ENCODE measurements around the gene UBAP1L. TPM values are rescaled to one million over a fixed set of nuclear protein-coding genes. Genes with fewer than 3 reads are reported as not detected.

The UBAP1L gene
- total and polyA plus RNA-seq, 8 donors, result 2.7 to 12.4 (median 9.4) TPM

DNA sequence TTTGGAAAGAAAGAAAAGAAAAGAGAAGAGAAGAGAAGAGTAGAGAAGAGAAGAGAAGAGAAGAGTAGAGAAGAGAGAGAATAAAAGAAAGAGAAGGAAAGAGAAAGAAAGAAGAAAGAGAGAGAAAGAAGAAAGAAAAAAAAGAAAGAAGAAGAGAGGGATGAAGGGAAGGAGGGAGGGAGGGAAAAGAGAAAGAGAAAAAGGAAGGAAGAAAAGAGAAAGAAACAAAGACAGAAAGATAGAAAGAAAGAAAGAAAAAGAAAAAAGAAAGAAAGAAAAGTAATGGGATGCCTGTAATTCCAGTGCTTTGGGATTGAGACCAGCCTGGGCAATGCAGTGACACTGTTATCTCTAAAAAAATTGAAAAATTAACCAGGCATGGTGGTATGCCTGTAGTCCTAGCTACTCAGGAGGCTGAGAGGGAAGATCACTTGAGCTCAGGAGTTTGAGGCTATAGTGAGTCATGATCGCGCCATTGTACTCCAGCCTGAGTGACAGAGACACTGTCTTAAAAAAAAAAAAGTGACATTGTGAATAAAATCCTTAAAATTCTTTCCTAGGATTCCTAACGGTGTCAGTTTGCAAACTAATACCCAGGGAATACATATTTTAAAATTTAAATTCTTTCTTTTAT is 48.9 kb downstream of the UBAP1L start:
- H3K36me3 ChIP-seq, result no peaks in the 10 kb centered on the region
- no peak for ATAC-seq
- peak overlapping the region; percentile 28 to 37 for H3K4me3 ChIP-seq
- H3K4me1 ChIP-seq, result peaks cover 11 to 23% of the 10 kb centered on the region in 2 donors
- no peaks in the 10 kb centered on the region for H3K9me3 ChIP-seq
- peaks cover 6 to 44% of the 10 kb centered on the region in 2 donors for H3K27me3 ChIP-seq
- H3K27ac ChIP-seq, result peak overlapping the region; percentile 37 to 89
- intact Hi-C loops (cut with DNase I), result no loop called here
- no peak for DNase-seq
- TF ChIP-seq, protein P1, sequence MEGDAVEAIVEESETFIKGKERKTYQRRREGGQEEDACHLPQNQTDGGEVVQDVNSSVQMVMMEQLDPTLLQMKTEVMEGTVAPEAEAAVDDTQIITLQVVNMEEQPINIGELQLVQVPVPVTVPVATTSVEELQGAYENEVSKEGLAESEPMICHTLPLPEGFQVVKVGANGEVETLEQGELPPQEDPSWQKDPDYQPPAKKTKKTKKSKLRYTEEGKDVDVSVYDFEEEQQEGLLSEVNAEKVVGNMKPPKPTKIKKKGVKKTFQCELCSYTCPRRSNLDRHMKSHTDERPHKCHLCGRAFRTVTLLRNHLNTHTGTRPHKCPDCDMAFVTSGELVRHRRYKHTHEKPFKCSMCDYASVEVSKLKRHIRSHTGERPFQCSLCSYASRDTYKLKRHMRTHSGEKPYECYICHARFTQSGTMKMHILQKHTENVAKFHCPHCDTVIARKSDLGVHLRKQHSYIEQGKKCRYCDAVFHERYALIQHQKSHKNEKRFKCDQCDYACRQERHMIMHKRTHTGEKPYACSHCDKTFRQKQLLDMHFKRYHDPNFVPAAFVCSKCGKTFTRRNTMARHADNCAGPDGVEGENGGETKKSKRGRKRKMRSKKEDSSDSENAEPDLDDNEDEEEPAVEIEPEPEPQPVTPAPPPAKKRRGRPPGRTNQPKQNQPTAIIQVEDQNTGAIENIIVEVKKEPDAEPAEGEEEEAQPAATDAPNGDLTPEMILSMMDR (IDR thresholded peaks at IDR 0.05), result no peak

DNA sequence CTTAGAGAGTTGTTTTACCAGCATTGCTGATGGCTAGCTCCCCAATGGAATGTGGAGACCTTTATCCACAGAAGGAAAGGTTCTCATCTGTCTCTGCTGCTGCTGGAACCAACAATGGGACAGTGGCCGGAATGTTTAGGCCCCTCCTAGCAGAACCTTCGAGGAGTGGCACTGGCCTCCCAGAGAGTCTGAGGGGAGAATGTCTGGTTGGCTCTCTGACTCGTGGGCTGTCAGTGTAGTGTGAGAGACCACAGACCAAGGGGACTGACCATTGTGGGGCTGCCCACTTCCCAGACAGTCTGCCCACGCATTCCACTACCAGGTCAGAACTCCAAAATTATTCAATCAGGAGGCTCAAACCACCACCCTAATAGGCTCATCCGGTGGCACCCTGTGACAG is 52.3 kb downstream of the UBAP1L start:
- TF ChIP-seq, protein P1 (IDR thresholded peaks at IDR 0.05), result no peak
- no peak overlapping the region for H3K4me3 ChIP-seq
- H3K27ac ChIP-seq, result no peak overlapping the region
- H3K27me3 ChIP-seq, result peaks cover 6 to 33% of the 10 kb centered on the region in 2 donors
- H3K36me3 ChIP-seq, result no peaks in the 10 kb centered on the region
- H3K4me1 ChIP-seq, result peaks cover 0 to 2% of the 10 kb centered on the region in 2 donors
- DNase-seq, result no peak
- intact Hi-C loops (cut with DNase I), result no loop called here
- no peaks in the 10 kb centered on the region for H3K9me3 ChIP-seq
- ATAC-seq, result no peak

DNA sequence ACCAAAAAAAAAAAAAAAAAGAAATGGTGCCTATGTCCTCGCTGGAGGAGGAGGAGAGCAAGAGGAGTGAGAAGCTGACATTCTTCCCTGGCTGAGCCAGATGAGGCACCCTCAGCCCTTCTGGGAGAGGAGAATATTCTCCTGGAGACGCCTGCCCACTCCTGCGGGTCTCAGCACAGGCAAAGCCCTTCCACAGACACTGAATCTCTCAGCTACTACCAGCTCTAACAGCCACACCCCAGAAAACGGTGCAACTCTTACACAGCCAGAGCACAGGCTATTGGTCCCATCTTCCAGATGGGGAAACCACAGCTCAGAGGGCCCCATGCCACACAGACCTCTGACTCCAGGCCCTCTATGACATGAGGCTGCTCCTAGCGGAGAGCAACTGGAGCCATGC is 52.9 kb downstream of the UBAP1L start:
- no peaks in the 10 kb centered on the region for H3K36me3 ChIP-seq
- H3K9me3 ChIP-seq, result no peaks in the 10 kb centered on the region
- TF ChIP-seq, protein P1 (IDR thresholded peaks at IDR 0.05), result no peak
- H3K4me3 ChIP-seq, result no peak overlapping the region
- H3K4me1 ChIP-seq, result no peaks in the 10 kb centered on the region
- H3K27ac ChIP-seq, result no peak overlapping the region
- DNase-seq, result no peak
- ATAC-seq, result no peak
- intact Hi-C loops (cut with DNase I), result no loop called here
- peaks cover under 1 to 26% of the 10 kb centered on the region in 2 donors for H3K27me3 ChIP-seq

DNA sequence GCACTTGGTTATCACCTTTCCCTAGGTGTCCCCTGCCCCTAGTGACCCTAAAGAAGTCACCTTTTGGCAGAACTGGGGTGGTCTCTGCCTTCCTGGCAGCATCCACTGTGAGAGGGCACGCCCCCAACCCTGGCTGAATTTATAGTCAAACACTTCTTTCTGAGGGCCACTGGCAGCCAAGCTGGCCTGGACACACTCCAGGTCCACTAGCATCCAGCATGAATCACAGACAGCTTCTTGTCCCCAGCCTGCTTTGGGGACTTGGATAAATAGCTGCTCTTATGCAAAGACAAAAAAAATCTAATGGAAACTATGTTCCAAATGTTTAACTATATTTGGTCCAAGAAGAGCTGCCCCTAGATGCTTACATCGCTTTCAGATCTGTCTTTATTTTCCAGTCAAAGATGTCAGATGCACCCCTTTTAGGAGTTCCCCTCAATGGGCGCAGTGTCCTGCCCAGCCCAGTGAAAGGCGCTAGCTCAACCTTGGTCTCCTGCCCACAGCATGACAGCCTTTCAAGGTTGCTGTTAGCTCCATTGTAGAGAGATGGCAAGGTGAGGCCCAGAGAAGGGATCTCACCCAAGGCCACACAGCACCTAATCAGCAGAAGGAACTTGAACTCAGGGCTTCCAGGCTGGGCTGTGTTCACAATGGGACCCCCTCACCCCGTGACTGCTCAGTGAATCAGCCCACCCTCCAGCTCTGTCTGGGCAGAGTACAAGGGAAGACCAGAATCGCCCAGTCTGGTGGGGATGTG is 54.2 kb downstream of the UBAP1L start:
- intact Hi-C loops (cut with DNase I), result no loop called here
- H3K9me3 ChIP-seq, result no peaks in the 10 kb centered on the region
- H3K27ac ChIP-seq, result peak overlapping the region in 1 of 2 donors; percentile 19
- H3K4me3 ChIP-seq, result no peak overlapping the region
- DNase-seq (no peak), ATAC-seq (no peak)
- TF ChIP-seq, protein P1 (IDR thresholded peaks at IDR 0.05), result no peak
- H3K4me1 ChIP-seq, result peaks cover 0 to 4% of the 10 kb centered on the region in 2 donors
- no peaks in the 10 kb centered on the region for H3K36me3 ChIP-seq
- peaks cover 0 to 14% of the 10 kb centered on the region in 2 donors for H3K27me3 ChIP-seq

DNA sequence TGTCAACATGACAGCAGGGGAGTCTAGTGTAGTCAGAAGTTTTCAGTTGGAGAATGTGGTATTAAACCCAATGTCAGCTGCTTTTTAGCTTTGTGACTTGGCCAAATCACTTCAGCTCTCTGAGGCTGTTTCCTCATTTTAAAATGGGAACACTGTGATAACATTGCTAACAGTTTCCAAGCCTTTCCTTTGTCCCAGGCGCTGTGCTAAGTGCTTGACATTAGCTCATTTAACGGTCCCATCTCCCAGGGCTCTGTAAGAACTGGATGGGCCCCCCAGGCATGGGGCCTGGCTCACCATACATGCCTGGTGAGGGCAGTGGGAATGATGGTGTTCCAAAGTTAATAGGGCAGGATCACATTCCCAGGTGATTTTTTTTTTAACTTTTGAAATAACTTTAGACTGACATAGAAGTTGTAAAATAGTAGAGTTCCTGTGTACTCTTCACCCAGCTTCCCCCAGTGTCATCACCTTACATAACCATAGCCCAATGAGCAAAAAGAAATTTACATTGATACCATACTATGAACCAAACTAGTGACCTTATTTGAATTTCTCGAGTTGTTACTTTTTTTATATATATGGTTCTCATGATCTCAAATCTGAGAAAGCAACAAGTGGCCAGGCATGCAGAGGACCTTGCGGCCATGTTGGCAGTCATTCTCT is 54.9 kb downstream of the UBAP1L start:
- H3K27ac ChIP-seq, result no peak overlapping the region
- H3K36me3 ChIP-seq, result no peaks in the 10 kb centered on the region
- TF ChIP-seq, protein P1 (IDR thresholded peaks at IDR 0.05), result no peak
- peaks cover 0 to 8% of the 10 kb centered on the region in 2 donors for H3K4me1 ChIP-seq
- peaks cover 0 to 6% of the 10 kb centered on the region in 2 donors for H3K27me3 ChIP-seq
- no peak overlapping the region for H3K4me3 ChIP-seq
- no peaks in the 10 kb centered on the region for H3K9me3 ChIP-seq
- no peak for DNase-seq
- no peak for ATAC-seq
- intact Hi-C loops (cut with DNase I), result no loop called here

Measured in left lung (tissue), 10 donors.